C4-2B (cell line): ENCODE measurements around the gene PLD3.

Experiments
- CTCF ChIP-seq: fragments of 450-650 bp; conservative IDR thresholded peaks from 2 replicates; pipeline ENCODE4 v1.5.1; 2017; ENCODE audit warnings: mild to moderate bottlenecking
- ZFX ChIP-seq: fragments of 450-650 bp; IDR thresholded peaks from 2 replicates; pipeline ENCODE4 v1.6.1; 2017

GRCh38 chr19:40360708-40361241 lies 12.3 kb downstream of the PLD3 start:
- no peak for TF ChIP-seq CTCF
- TF ChIP-seq ZFX = no peak
